Neural cell (in vitro differentiated cells): ENCODE results near the gene HOXB9.

Experiments
- CTCF ChIP-seq: fragments of 450-650 bp; IDR thresholded peaks from 2 replicates; pipeline ENCODE4 v1.5.1; 2014; ENCODE audit warnings: antibody characterized with exemption, mild to moderate bottlenecking, moderate library complexity; ENCODE audit not compliant: poor library complexity, severe bottlenecking
- EP300 ChIP-seq: fragments of 450-650 bp; conservative IDR thresholded peaks from 2 replicates; pipeline ENCODE4 v1.6.1; 2014; ENCODE audit warnings: antibody characterized with exemption, mild to moderate bottlenecking, moderate library complexity; ENCODE audit not compliant: poor library complexity, severe bottlenecking
- EZH2 ChIP-seq: fragments of 200-600, 300-800 bp; shearing (Covaris generic), sonication (generic); IDR thresholded peaks from 2 replicates; pipeline ENCODE4 v1.6.1; 2014; ENCODE audit warnings: antibody characterized with exemption, low read length, borderline replicate concordance, mild to moderate bottlenecking; ENCODE audit not compliant: insufficient read depth, poor library complexity, severe bottlenecking
- POLR2AphosphoS5 ChIP-seq: IDR thresholded peaks from 2 replicates; pipeline ENCODE4 v1.6.1; 2012

GRCh38 chr17:48579471-48579759 is 46.7 kb downstream of the HOXB9 start:
- TF ChIP-seq EZH2 (peak; percentile 3), CTCF (no peak), EP300 (no peak), POLR2AphosphoS5 (no peak)
